H1 (cell line): ENCODE results near the gene MYLK. TPM values are rescaled to one million over a fixed set of nuclear protein-coding genes. Genes with fewer than 3 reads are reported as not detected.

ENCODE experiments used
- CEBPB ChIP-seq: IDR thresholded peaks from 2 replicates; pipeline ENCODE4 v1.6.1; 2012; ENCODE audit warnings: low read depth, low read length
- KDM5A ChIP-seq: fragments of 200-600 bp; IDR thresholded peaks from 2 replicates; pipeline ENCODE4 v1.7.1; 2012; ENCODE audit warnings: mild to moderate bottlenecking, low read length, inconsistent platforms, mixed read lengths
- NANOG ChIP-seq: IDR thresholded peaks from 2 replicates; pipeline ENCODE4 v1.6.1; 2011; ENCODE audit warnings: low read length, low read depth, mild to moderate bottlenecking, inconsistent platforms; ENCODE audit not compliant: insufficient read depth, poor library complexity, severe bottlenecking
- RAD21 ChIP-seq, 2 experiments: IDR thresholded peaks in 1 of 2; conservative IDR thresholded peaks in 1 of 2; 2 replicates each; pipeline ENCODE4 v1.6.1; 2011; ENCODE audit warnings: low read depth in 2 of 2, low read length in 2 of 2, improper control_type of control experiment in 1 of 2, inconsistent platforms in 1 of 2, mild to moderate bottlenecking in 1 of 2, moderate library complexity in 1 of 2
- RNF2 ChIP-seq: fragments of 200-900, 300-1000 bp; sonication (generic); IDR thresholded peaks from 2 replicates; pipeline ENCODE4 v1.7.1; 2016; ENCODE audit warnings: borderline replicate concordance, low read depth, mild to moderate bottlenecking, antibody characterized with exemption, low read length; ENCODE audit not compliant: poor library complexity, severe bottlenecking; ENCODE audit errors: missing control alignments
- SIN3A ChIP-seq, 2 experiments: IDR thresholded peaks in 1 of 2; conservative IDR thresholded peaks in 1 of 2; 2 replicates each; pipeline ENCODE4 v1.6.1; 2011 to 2012; ENCODE audit warnings: low read length in 2 of 2, improper control_type of control experiment in 1 of 2, low read depth in 1 of 2, mild to moderate bottlenecking in 1 of 2
- TAF1 ChIP-seq: IDR thresholded peaks from 2 replicates; pipeline ENCODE4 v1.6.1; 2011; ENCODE audit warnings: mild to moderate bottlenecking, low read depth, low read length
- TBP ChIP-seq: IDR thresholded peaks from 2 replicates; pipeline ENCODE4 v1.6.1; 2011; ENCODE audit warnings: low read depth, low read length, improper control_type of control experiment
- polyA plus RNA-seq, 7 experiments: library from polyadenylated mRNA; depleted of rRNA in 3 of 7; stranded (reverse) in 5 of 7; unstranded in 2 of 7; fragments of >200 nt in 5 of 7; fragments of 200-250 nt in 2 of 7; gene quantifications; 1 replicate in 5 of 7; 2 replicates in 1 of 7; 4 replicates in 1 of 7; pipeline versions ENCODE4 v1.2.1 to v1.2.3, GENCODE V29; 2011 to 2013; ENCODE audit warnings: missing spikeins in 2 of 7, mixed read lengths in 2 of 7
- total RNA-seq: library from RNA; stranded (reverse); fragmentation: NEBNext Ultra II Directional; extraction: Animal tissue kit (Norgen Biotek cat#: 25700); gene quantifications from 2 replicates; pipeline ENCODE4 v1.2.1, GENCODE V29; 2021
- TF ChIP-seq, protein P1 (sequence below): fragments of 300-600 bp; sonication (generic); IDR thresholded peaks from 2 replicates; pipeline ENCODE4 v1.7.1; 2012; ENCODE audit warnings: low read length, moderate library complexity, mild to moderate bottlenecking, inconsistent platforms; ENCODE audit not compliant: insufficient replicate concordance
- TF ChIP-seq, protein P2 (sequence below): IDR thresholded peaks from 2 replicates; pipeline ENCODE4 v1.6.1; 2011; ENCODE audit warnings: low read length, improper control_type of control experiment

The MYLK gene
- total and polyA plus RNA-seq, 2 of the 8 experiments (the other 6 are each of a cell fraction or from before 2014, with no cell fraction given): 11.6 to 21.3 TPM

DNA sequence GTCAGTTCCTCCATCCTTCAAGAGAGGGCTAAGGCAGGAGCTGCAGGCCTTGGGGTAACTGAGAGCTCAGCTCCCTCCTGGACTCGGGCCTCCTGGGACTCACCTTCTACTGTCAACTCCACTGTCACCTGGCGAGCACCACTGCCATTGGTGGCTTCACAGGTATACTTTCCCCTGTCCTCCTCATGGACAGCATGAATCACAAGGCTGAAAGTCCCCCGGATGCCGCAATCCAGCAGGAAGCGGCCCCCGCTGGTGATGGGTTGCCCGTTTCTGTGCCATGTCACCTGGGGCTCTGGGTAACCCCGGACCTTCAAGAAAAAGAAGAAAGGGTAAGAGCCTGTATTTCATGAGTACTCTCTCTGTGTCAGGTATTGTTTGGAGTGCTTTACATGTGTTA, 131.9 kb downstream of the MYLK start (continued):
- TF ChIP-seq, protein P1, sequence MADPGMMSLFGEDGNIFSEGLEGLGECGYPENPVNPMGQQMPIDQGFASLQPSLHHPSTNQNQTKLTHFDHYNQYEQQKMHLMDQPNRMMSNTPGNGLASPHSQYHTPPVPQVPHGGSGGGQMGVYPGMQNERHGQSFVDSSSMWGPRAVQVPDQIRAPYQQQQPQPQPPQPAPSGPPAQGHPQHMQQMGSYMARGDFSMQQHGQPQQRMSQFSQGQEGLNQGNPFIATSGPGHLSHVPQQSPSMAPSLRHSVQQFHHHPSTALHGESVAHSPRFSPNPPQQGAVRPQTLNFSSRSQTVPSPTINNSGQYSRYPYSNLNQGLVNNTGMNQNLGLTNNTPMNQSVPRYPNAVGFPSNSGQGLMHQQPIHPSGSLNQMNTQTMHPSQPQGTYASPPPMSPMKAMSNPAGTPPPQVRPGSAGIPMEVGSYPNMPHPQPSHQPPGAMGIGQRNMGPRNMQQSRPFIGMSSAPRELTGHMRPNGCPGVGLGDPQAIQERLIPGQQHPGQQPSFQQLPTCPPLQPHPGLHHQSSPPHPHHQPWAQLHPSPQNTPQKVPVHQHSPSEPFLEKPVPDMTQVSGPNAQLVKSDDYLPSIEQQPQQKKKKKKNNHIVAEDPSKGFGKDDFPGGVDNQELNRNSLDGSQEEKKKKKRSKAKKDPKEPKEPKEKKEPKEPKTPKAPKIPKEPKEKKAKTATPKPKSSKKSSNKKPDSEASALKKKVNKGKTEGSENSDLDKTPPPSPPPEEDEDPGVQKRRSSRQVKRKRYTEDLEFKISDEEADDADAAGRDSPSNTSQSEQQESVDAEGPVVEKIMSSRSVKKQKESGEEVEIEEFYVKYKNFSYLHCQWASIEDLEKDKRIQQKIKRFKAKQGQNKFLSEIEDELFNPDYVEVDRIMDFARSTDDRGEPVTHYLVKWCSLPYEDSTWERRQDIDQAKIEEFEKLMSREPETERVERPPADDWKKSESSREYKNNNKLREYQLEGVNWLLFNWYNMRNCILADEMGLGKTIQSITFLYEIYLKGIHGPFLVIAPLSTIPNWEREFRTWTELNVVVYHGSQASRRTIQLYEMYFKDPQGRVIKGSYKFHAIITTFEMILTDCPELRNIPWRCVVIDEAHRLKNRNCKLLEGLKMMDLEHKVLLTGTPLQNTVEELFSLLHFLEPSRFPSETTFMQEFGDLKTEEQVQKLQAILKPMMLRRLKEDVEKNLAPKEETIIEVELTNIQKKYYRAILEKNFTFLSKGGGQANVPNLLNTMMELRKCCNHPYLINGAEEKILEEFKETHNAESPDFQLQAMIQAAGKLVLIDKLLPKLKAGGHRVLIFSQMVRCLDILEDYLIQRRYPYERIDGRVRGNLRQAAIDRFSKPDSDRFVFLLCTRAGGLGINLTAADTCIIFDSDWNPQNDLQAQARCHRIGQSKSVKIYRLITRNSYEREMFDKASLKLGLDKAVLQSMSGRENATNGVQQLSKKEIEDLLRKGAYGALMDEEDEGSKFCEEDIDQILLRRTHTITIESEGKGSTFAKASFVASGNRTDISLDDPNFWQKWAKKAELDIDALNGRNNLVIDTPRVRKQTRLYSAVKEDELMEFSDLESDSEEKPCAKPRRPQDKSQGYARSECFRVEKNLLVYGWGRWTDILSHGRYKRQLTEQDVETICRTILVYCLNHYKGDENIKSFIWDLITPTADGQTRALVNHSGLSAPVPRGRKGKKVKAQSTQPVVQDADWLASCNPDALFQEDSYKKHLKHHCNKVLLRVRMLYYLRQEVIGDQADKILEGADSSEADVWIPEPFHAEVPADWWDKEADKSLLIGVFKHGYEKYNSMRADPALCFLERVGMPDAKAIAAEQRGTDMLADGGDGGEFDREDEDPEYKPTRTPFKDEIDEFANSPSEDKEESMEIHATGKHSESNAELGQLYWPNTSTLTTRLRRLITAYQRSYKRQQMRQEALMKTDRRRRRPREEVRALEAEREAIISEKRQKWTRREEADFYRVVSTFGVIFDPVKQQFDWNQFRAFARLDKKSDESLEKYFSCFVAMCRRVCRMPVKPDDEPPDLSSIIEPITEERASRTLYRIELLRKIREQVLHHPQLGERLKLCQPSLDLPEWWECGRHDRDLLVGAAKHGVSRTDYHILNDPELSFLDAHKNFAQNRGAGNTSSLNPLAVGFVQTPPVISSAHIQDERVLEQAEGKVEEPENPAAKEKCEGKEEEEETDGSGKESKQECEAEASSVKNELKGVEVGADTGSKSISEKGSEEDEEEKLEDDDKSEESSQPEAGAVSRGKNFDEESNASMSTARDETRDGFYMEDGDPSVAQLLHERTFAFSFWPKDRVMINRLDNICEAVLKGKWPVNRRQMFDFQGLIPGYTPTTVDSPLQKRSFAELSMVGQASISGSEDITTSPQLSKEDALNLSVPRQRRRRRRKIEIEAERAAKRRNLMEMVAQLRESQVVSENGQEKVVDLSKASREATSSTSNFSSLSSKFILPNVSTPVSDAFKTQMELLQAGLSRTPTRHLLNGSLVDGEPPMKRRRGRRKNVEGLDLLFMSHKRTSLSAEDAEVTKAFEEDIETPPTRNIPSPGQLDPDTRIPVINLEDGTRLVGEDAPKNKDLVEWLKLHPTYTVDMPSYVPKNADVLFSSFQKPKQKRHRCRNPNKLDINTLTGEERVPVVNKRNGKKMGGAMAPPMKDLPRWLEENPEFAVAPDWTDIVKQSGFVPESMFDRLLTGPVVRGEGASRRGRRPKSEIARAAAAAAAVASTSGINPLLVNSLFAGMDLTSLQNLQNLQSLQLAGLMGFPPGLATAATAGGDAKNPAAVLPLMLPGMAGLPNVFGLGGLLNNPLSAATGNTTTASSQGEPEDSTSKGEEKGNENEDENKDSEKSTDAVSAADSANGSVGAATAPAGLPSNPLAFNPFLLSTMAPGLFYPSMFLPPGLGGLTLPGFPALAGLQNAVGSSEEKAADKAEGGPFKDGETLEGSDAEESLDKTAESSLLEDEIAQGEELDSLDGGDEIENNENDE: no peak
- no peak for TF ChIP-seq TBP
- no peak for TF ChIP-seq RAD21 (IDR thresholded peaks at IDR 0.05 in 1 of 2, conservative IDR thresholded peaks at IDR 0.05 in 1 of 2; ENCODE audit: low read depth in 2 of 2, low read length in 2 of 2)
- TF ChIP-seq NANOG: no peak
- TF ChIP-seq CEBPB: no peak
- no peak for TF ChIP-seq TAF1
- TF ChIP-seq RNF2: no peak
- no peak for TF ChIP-seq SIN3A (conservative IDR thresholded peaks at IDR 0.05 in 1 of 2, IDR thresholded peaks at IDR 0.05 in 1 of 2; ENCODE audit: low read depth in 1 of 2, low read length in 2 of 2)
- TF ChIP-seq, protein P2, sequence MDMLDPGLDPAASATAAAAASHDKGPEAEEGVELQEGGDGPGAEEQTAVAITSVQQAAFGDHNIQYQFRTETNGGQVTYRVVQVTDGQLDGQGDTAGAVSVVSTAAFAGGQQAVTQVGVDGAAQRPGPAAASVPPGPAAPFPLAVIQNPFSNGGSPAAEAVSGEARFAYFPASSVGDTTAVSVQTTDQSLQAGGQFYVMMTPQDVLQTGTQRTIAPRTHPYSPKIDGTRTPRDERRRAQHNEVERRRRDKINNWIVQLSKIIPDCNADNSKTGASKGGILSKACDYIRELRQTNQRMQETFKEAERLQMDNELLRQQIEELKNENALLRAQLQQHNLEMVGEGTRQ: no peak
- TF ChIP-seq KDM5A: no peak
